Measurements from ENCODE around the gene SAMD10.

- TF ChIP-seq EZH2phosphoT487 (IDR thresholded peaks at IDR 0.05; ENCODE audit: insufficient read depth, low read depth) (no peak), EZH2 (IDR thresholded peaks at IDR 0.05; ENCODE audit: insufficient read depth, poor library complexity, severe bottlenecking) (no peak)
Measured at GRCh38 chr20:63979229-63979556, 249 bp downstream of the SAMD10 start.

Measured in GM23248 (cell line).